Measurements from ENCODE around the gene SV2B.

SV2B gene

GRCh38 chr15:91281947-91282346 is 181.9 kb downstream of the SV2B start:
- FAIRE-seq, result no peak
- no peak for DNase-seq (ENCODE audit: insufficient read length, low spot score)
- no peak for TF ChIP-seq POLR2A (IDR thresholded peaks at IDR 0.05; ENCODE audit: low read depth, low read length)

GRCh38 chr15:91282486-91282885 is 182.4 kb downstream of the SV2B start:
- no peak for DNase-seq (ENCODE audit: insufficient read length, low spot score)
- TF ChIP-seq POLR2A (IDR thresholded peaks at IDR 0.05; ENCODE audit: low read depth, low read length), result no peak
- no peak for FAIRE-seq

- no peak for FAIRE-seq
- TF ChIP-seq POLR2A (IDR thresholded peaks at IDR 0.05; ENCODE audit: low read depth, low read length), result no peak
Observed at GRCh38 chr15:91283155-91283554, 183.1 kb downstream of the SV2B start.

GRCh38 chr15:91284758-91285466 is 184.9 kb downstream of the SV2B start:
- FAIRE-seq, result no peak
- no peak for TF ChIP-seq POLR2A (IDR thresholded peaks at IDR 0.05; ENCODE audit: low read depth, low read length)
- DNase-seq (ENCODE audit: insufficient read length, low spot score), result no peak

More at GRCh38 chr15:91283155-91283554, 183.1 kb downstream of the SV2B start:
- DNase-seq (ENCODE audit: insufficient read length, low spot score), result no peak

GRCh38 chr15:91289324-91289723 is 189.3 kb downstream of the SV2B start:
- DNase-seq (ENCODE audit: insufficient read length, low spot score) (no peak), FAIRE-seq (no peak)

GRCh38 chr15:91290553-91290952 is 190.5 kb downstream of the SV2B start:
- TF ChIP-seq POLR2A (IDR thresholded peaks at IDR 0.05; ENCODE audit: low read depth, low read length), result no peak
- no peak for DNase-seq (ENCODE audit: insufficient read length, low spot score)
- no peak for FAIRE-seq

More at GRCh38 chr15:91289324-91289723, 189.3 kb downstream of the SV2B start:
- TF ChIP-seq POLR2A (IDR thresholded peaks at IDR 0.05; ENCODE audit: low read depth, low read length), result no peak

- no peak for TF ChIP-seq POLR2A (IDR thresholded peaks at IDR 0.05; ENCODE audit: low read depth, low read length)
- DNase-seq (ENCODE audit: insufficient read length, low spot score) (no peak), FAIRE-seq (no peak)
Observed at GRCh38 chr15:91291673-91292072, 191.6 kb downstream of the SV2B start.

- no peak for TF ChIP-seq POLR2A (IDR thresholded peaks at IDR 0.05; ENCODE audit: low read depth, low read length)
- FAIRE-seq (no peak), DNase-seq (ENCODE audit: insufficient read length, low spot score) (no peak)
Observed at GRCh38 chr15:91294344-91294743, 194.3 kb downstream of the SV2B start.

- DNase-seq (ENCODE audit: insufficient read length, low spot score) (no peak), FAIRE-seq (no peak)
- TF ChIP-seq POLR2A (IDR thresholded peaks at IDR 0.05; ENCODE audit: low read depth, low read length), result no peak
Observed at GRCh38 chr15:91294795-91295194, 194.7 kb downstream of the SV2B start.

- TF ChIP-seq POLR2A (IDR thresholded peaks at IDR 0.05; ENCODE audit: low read depth, low read length), result no peak
- DNase-seq (ENCODE audit: insufficient read length, low spot score) (no peak), FAIRE-seq (no peak)
Observed at GRCh38 chr15:91298101-91298500, 198.0 kb downstream of the SV2B start.

- TF ChIP-seq POLR2A (IDR thresholded peaks at IDR 0.05; ENCODE audit: low read depth, low read length), result no peak
- peak; percentile 42 for DNase-seq (ENCODE audit: insufficient read length, low spot score)
- peak; percentile 60 for FAIRE-seq
Observed at GRCh38 chr15:91302588-91303439, 202.8 kb downstream of the SV2B start.

GRCh38 chr15:91304210-91304609 is 204.2 kb downstream of the SV2B start:
- no peak for TF ChIP-seq POLR2A (IDR thresholded peaks at IDR 0.05; ENCODE audit: low read depth, low read length)
- FAIRE-seq, result no peak

GRCh38 chr15:91304786-91305185 is 204.7 kb downstream of the SV2B start:
- FAIRE-seq (no peak), DNase-seq (ENCODE audit: insufficient read length, low spot score) (no peak)
- no peak for TF ChIP-seq POLR2A (IDR thresholded peaks at IDR 0.05; ENCODE audit: low read depth, low read length)

More at GRCh38 chr15:91304210-91304609, 204.2 kb downstream of the SV2B start:
- DNase-seq (ENCODE audit: insufficient read length, low spot score), result no peak

GRCh38 chr15:91306144-91306543 is 206.1 kb downstream of the SV2B start:
- no peak for DNase-seq (ENCODE audit: insufficient read length, low spot score)
- TF ChIP-seq POLR2A (IDR thresholded peaks at IDR 0.05; ENCODE audit: low read depth, low read length), result no peak
- no peak for FAIRE-seq

- FAIRE-seq, result no peak
- no peak for TF ChIP-seq POLR2A (IDR thresholded peaks at IDR 0.05; ENCODE audit: low read depth, low read length)
- DNase-seq (ENCODE audit: insufficient read length, low spot score), result no peak
Observed at GRCh38 chr15:91307601-91308000, 207.5 kb downstream of the SV2B start.

Data from H54 (cell line).